Measurements from ENCODE around the gene ZBTB7C. TPM values are rescaled to one million over a fixed set of nuclear protein-coding genes. Genes with fewer than 3 reads are reported as not detected.

ZBTB7C gene
- total RNA-seq, 2 experiments from 2014 or later, result 0.09 TPM; not detected in 1

- Mint-ChIP-seq H3K4me3 (no peak overlapping the region), H3K9me3 (ENCODE audit: low read depth) (no peaks in the 10 kb centered on the region), H3K27ac (no peak overlapping the region), H3K4me1 (peaks cover 3% of the 10 kb centered on the region), H3K27me3 (peaks cover 10% of the 10 kb centered on the region), H3K36me3 (no peaks in the 10 kb centered on the region)
- no peak for DNase-seq
- no peak for ATAC-seq
- CTCF ChIA-PET, result no interaction called here
Observed at GRCh38 chr18:47979611-47980200, 429.5 kb downstream of the ZBTB7C start.

GRCh38 chr18:47978603-47979002 is 430.6 kb downstream of the ZBTB7C start:
- ATAC-seq, result no peak
- CTCF ChIA-PET, result no interaction called here
- Mint-ChIP-seq H3K36me3 (no peaks in the 10 kb centered on the region), H3K27ac (no peak overlapping the region), H3K9me3 (ENCODE audit: low read depth) (no peaks in the 10 kb centered on the region), H3K4me3 (no peak overlapping the region), H3K27me3 (peaks cover 17% of the 10 kb centered on the region), H3K4me1 (no peaks in the 10 kb centered on the region)
- DNase-seq, result no peak

GRCh38 chr18:47978141-47978540 is 431.0 kb downstream of the ZBTB7C start:
- ATAC-seq, result no peak
- Mint-ChIP-seq H3K27me3 (peaks cover 21% of the 10 kb centered on the region), H3K36me3 (no peaks in the 10 kb centered on the region)

More at GRCh38 chr18:47978141-47978540, 431.0 kb downstream of the ZBTB7C start:
- no peak overlapping the region for H3K27ac Mint-ChIP-seq
- no peaks in the 10 kb centered on the region for H3K9me3 Mint-ChIP-seq (ENCODE audit: low read depth)
- H3K4me3 Mint-ChIP-seq, result no peak overlapping the region
- CTCF ChIA-PET, result no interaction called here
- no peaks in the 10 kb centered on the region for H3K4me1 Mint-ChIP-seq
- DNase-seq, result no peak

Other genes with a start within 250 kb of the ZBTB7C start
- gene CTIF, start 129.6 kb upstream of the ZBTB7C start, total RNA-seq, result 1 to 10 TPM; 5.7 to 5.9 TPM